VCaP (cell line): ENCODE measurements around the gene TUBGCP4.

Experiments used
- H3K27ac ChIP-seq: fragments of 450-650 bp; 2 replicates; pipeline ENCODE4 v1.5.1; 2017
- CTCF ChIP-seq: fragments of 450-650 bp; conservative IDR thresholded peaks from 2 replicates; pipeline ENCODE4 v1.5.1; 2017; ENCODE audit warnings: mild to moderate bottlenecking, moderate library complexity

TUBGCP4 gene

GRCh38 chr15:43439268-43439667, 68.4 kb downstream of the TUBGCP4 start:
- TF ChIP-seq CTCF: no peak
- no peak overlapping the region for H3K27ac ChIP-seq

GRCh38 chr15:43440721-43441281, 69.9 kb downstream of the TUBGCP4 start:
- TF ChIP-seq CTCF: no peak
- H3K27ac ChIP-seq: no peak overlapping the region

- no peak overlapping the region for H3K27ac ChIP-seq
Observed at GRCh38 chr15:43441316-43441715, 70.4 kb downstream of the TUBGCP4 start.

GRCh38 chr15:43446344-43446743, 75.4 kb downstream of the TUBGCP4 start:
- TF ChIP-seq CTCF: no peak
- H3K27ac ChIP-seq: no peak overlapping the region

More at GRCh38 chr15:43441316-43441715, 70.4 kb downstream of the TUBGCP4 start:
- no peak for TF ChIP-seq CTCF

- TF ChIP-seq CTCF: no peak
- no peak overlapping the region for H3K27ac ChIP-seq
Observed at GRCh38 chr15:43449981-43450380, 79.1 kb downstream of the TUBGCP4 start.
